GM13977 (cell line): Measurements from ENCODE around the gene TRIM3.

Experiments used
- DNase-seq: peaks from one replicate; pipeline ENCODE4 v3.0.0; 2012; ENCODE audit warnings: low spot score
- CTCF ChIP-seq: IDR thresholded peaks from 2 replicates; pipeline ENCODE4 v1.5.1; 2012; ENCODE audit warnings: mild to moderate bottlenecking, control low read depth; ENCODE audit not compliant: insufficient read depth; ENCODE audit errors: extremely low read depth, missing control alignments
- in situ Hi-C: fragments of 300-500 bp; cut with MboI; formaldehyde crosslinking; loops from one replicate; pipeline ENCODE4 v1.12.0; 2022; ENCODE audit warnings: low sequenced_read_pairs, low pct_unique_long_range_greater_than_20kb, mixed read lengths, inconsistent platforms; ENCODE audit not compliant: unreplicated experiment

TRIM3 gene

GRCh38 chr11:6431861-6432260 is 41.9 kb downstream of the TRIM3 start:
- no peak for TF ChIP-seq CTCF
- in situ Hi-C loops: no loop called here
- no peak for DNase-seq

GRCh38 chr11:6427516-6427915 is 46.2 kb downstream of the TRIM3 start:
- no peak for DNase-seq

GRCh38 chr11:6420677-6421076 is 53.1 kb downstream of the TRIM3 start:
- no peak for DNase-seq
- in situ Hi-C loops: no loop called here
- no peak for TF ChIP-seq CTCF

More at GRCh38 chr11:6427516-6427915, 46.2 kb downstream of the TRIM3 start:
- no peak for TF ChIP-seq CTCF
- in situ Hi-C loops: no loop called here

GRCh38 chr11:6419009-6419631 is 54.6 kb downstream of the TRIM3 start, which contains the start of gene APBB1:
APBB1 (minus strand) TSS chr11:6419094; CDS start chr11:6411347, 7,747 bp downstream.
- TF ChIP-seq CTCF: no peak
- DNase-seq: peak; percentile 86

GRCh38 chr11:6418557-6419008 is 55.2 kb downstream of the TRIM3 start:
- no peak for DNase-seq
- in situ Hi-C loops: no loop called here
- TF ChIP-seq CTCF: no peak

More at GRCh38 chr11:6419009-6419631, 54.6 kb downstream of the TRIM3 start, which contains the start of gene APBB1:
- in situ Hi-C loops: no loop called here

- no peak for TF ChIP-seq CTCF
- DNase-seq: no peak
- in situ Hi-C loops: no loop called here
Measured at GRCh38 chr11:6417907-6418556, 55.7 kb downstream of the TRIM3 start.
